ES-I3 (cell line): ENCODE data around the gene CFD.
"Not testable (repeated sequence)": the region's sequence is repeated elsewhere in the genome, so short reads cannot be mapped to it uniquely, and the experiment has no call there.

ENCODE experiments used
- H3K36me3 ChIP-seq: 2 replicates; pipeline ENCODE4 v1.6.1; 2013; ENCODE audit warnings: mild to moderate bottlenecking, low read length, control low read depth, moderate library complexity; ENCODE audit not compliant: insufficient read depth
- H3K4me1 ChIP-seq: 2 replicates; pipeline ENCODE4 v1.6.1; 2013; ENCODE audit warnings: mild to moderate bottlenecking, control low read depth, low read length; ENCODE audit not compliant: insufficient read depth
- H3K9ac ChIP-seq: 2 replicates; pipeline ENCODE4 v1.6.1; 2013; ENCODE audit warnings: low read depth, mild to moderate bottlenecking, low read length, moderate library complexity
- H3K9me3 ChIP-seq: 2 replicates; pipeline ENCODE4 v1.6.1; 2013; ENCODE audit warnings: mild to moderate bottlenecking, low read length, moderate library complexity; ENCODE audit not compliant: control insufficient read depth, insufficient read depth

Gene CFD

DNA sequence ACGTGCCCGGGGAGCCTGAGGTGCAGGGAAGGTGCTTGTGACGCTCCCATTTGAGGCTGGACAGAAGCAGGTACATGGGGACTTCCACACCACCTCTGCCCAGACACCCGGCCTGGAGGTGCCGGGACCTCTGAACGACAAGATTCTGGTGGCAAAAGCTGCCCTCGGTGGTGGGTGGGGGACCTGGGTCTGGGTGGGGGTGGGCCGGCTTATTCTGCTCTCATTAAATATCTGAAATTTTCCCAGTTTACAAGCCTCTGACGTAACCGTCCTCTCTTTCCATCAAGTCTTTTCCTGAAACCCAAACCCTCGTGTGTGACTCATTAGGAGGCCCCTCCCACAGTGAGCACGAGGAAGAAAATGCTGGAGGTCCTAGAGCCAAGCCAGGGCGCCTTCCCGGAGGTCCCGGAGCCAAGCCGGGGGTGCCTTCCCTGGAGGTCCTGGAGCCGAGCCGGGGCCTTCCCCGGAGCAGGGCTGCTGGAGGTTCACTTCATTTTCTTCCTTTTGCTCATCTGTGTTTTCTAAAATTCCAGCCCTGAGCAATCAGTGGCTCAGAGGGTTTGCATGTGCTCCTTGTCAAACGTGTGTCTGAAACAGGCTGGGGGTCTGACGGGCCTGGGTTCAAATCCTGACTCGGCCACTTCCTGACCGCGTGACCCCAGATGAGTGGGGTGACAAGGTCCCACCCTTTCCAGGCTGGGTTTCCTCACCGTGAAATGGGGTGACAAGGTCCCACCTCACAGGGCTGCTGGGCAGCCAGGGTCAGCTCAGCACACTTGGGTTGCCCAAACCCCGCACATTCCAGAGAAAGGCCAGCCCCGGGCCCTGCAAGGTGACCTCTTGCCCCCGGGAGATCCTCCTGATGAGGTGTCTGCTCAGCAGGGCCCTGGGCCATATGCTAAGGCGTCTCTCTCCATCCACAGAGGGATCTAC lies 10.0 kb downstream of the CFD start:
- no peaks in the 10 kb centered on the region for H3K36me3 ChIP-seq
- H3K4me1 ChIP-seq: peaks cover 9% of the 10 kb centered on the region
- H3K9me3 ChIP-seq: no peaks in the 10 kb centered on the region
- H3K9ac ChIP-seq: no peak overlapping the region

DNA sequence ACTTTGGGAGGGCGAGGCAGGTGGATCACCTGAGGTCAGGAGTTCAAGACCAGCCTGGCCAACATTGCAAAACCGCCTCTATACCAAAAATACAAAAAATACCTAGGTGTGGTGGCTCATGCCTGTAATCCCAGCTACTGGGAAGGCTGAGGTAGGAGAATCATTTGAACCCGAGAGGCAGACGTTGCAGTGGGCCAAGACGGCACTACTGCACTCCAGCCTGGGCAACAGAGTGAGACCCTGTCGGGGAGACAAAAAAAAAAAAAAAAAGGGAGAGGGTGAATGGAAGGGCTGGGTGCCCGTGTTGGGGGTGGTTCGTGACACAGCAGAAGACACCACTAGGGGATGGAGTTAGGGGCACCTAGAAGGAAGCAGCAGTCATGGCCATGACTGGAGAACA lies 10.8 kb downstream of the CFD start:
- H3K9ac ChIP-seq: no peak overlapping the region
- peaks cover 9% of the 10 kb centered on the region for H3K4me1 ChIP-seq
- H3K36me3 ChIP-seq: no peaks in the 10 kb centered on the region
- H3K9me3 ChIP-seq: no peaks in the 10 kb centered on the region

DNA sequence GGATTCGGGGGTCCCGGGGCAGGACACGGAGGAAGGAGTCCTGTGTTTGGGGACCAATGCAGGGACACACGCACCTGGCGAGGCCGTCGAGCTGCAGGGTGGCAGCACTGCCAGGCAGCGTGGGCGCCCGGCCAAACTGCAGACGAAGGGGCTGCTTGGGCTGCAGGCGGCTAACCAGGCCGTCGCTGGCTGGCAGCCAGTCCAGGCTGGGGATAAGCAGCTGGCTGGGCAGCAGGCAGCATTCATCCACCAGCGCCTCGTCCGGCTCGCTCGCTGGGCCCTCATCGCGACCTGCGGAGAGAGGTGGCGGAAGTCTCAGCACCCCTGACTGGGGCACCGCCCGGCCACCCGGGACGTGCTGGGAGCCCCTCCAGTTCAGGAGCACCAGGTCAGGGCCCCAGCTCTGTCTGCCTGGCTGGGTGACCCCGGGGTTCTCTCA lies 11.5 kb downstream of the CFD start:
- Histone ChIP-seq H3K9ac (no peak overlapping the region), H3K36me3 (no peaks in the 10 kb centered on the region), H3K9me3 (no peaks in the 10 kb centered on the region), H3K4me1 (peaks cover 9% of the 10 kb centered on the region)

DNA sequence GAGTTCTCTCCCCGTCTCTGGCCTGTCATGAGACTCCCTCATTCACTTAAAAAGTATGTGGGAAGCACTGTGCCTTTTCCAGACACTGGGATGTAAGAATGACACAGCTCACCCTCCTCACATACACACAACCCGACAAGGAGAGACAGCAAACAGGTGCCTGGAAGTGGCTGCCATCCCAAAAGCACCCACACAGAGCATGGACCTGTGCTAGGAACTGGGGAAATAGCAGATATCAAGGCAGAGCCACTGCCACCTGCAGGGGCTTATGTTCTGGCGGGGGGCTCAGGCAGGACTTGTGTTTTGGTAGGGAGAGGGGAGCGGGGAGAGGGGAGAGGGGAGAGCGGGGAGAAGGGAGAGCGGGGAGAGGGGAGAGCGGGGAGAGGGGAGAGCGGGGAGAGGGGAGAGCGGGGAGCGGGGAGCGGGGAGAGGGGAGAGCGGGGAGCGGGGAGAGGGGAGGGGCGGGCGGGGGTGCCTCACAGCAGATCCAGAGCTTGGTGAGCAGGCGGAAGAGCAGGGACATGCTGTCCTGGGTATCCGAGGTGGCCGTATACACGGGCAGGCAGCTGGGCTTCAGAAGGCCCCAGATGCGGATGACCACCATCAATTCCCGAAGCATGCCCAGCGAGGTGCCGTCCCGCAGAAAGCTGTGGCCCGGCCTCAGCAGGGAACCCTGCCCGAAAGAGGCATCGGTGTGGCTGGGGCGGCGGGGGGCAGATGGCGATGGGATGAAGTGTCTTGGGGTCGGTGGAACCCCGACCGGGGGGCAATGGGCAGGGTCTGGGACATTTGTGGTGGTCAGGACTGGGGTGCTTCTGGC lies 12.2 kb downstream of the CFD start:
- H3K9ac ChIP-seq: no peak overlapping the region
- no peaks in the 10 kb centered on the region for H3K36me3 ChIP-seq
- H3K9me3 ChIP-seq: no peaks in the 10 kb centered on the region
- H3K4me1 ChIP-seq: peaks cover 9% of the 10 kb centered on the region

- Histone ChIP-seq H3K4me1 (peaks cover 7% of the 10 kb centered on the region), H3K9ac (no peak overlapping the region), H3K36me3 (no peaks in the 10 kb centered on the region), H3K9me3 (no peaks in the 10 kb centered on the region)
These were observed 12.9 kb downstream of the CFD start for GRCh38 chr19:872266-872951.

GRCh38 chr19:873084-873483 lies 13.6 kb downstream of the CFD start:
- Histone ChIP-seq H3K9me3 (no peaks in the 10 kb centered on the region), H3K4me1 (peaks cover 4% of the 10 kb centered on the region; the same call in 1 of the 2 replicates), H3K9ac (no peak overlapping the region), H3K36me3 (no peaks in the 10 kb centered on the region)

DNA sequence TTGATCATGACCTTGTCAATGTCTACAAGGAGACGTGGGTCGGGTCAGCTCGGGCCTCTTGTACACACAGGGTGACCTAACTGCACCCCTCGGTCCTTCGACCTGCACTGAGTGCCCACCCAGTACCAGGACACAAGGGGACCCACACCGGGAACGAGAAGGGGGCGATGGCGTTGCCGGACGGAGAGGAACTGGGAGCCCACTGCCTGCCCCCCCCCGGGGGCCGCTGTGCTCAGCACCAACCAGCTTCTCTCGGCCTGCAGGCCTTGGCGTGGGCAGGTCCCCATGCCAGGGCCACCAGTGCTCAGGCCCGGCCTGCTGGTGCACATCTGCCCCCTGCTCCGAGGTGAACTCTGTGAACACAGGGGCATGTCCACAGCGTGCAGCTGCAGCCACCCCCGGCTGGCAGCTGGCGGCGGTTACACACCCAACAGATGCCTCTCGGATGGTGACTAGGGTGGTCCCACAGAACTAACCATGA lies 14.1 kb downstream of the CFD start:
- Histone ChIP-seq H3K4me1 (peaks cover 4% of the 10 kb centered on the region; the same call in 1 of the 2 replicates), H3K9me3 (no peaks in the 10 kb centered on the region), H3K36me3 (no peaks in the 10 kb centered on the region), H3K9ac (no peak overlapping the region)

DNA sequence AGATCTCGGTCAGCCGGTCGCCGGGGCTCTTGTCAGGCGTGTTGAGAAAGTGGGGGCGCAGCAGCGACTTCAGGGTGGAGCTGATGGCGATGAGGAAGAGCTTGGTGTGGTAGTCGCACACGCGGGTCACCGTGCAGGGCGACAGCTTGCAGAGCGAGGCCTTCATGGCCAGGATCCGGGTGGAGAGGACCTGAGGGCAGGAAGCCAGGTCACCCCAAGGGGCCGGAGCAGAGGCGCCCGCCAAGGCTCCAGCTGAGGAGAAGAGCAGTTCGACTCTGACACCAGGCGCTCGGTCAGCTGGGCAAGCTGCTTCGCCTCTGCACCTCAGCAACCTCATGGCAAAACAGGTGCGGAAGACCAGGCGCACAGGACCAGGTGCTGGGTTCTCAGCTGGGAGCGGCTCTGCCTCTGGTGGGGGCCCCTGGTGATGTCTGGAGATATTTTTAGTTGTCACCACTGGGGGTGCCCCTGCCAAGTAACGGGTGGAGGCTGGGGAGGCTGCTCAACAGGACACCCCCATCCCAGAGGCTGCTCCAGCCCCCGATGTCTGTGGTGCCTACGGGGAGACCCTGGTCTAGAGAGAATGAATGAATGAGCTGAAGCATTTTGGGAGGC lies 15.9 kb downstream of the CFD start:
- Histone ChIP-seq H3K36me3 (no peaks in the 10 kb centered on the region), H3K9ac (no peak overlapping the region), H3K4me1 (no peaks in the 10 kb centered on the region; the same call in 1 of the 2 replicates), H3K9me3 (no peaks in the 10 kb centered on the region)

- H3K9me3 ChIP-seq: no peaks in the 10 kb centered on the region
- no peak overlapping the region for H3K9ac ChIP-seq
- H3K36me3 ChIP-seq: no peaks in the 10 kb centered on the region
- H3K4me1 ChIP-seq: no peaks in the 10 kb centered on the region; the same call in 1 of the 2 replicates
These were observed 16.6 kb downstream of the CFD start for GRCh38 chr19:876089-876488.

DNA sequence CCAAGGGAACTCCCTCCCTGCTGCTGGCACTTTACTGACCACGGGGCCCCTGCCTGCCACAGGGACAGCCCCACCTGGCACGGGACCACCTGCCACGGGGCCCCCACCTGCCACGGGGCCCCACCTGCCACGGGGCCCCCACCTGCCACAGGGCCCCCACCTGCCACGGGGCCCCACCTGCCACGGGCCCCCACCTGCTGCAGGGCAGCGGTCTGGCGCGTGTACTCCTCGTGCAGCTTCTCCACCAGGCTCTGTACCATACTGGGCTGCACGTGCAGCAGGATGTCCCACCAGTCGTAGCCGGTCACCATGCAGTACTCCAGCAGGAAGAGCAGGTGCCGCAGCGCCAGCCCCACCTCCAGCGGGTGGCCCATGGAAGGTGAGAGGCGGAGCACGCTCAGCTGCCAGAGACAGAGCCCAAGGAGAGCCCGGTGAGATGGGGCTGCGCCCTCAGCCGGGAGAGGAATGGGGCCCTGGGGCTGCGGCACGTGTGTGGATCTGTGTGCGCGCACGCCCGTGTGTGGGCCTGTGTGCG lies 17.4 kb downstream of the CFD start:
- Histone ChIP-seq H3K4me1 (no peaks in the 10 kb centered on the region; the same call in 1 of the 2 replicates), H3K9me3 (no peaks in the 10 kb centered on the region), H3K36me3 (no peaks in the 10 kb centered on the region), H3K9ac (no peak overlapping the region)

DNA sequence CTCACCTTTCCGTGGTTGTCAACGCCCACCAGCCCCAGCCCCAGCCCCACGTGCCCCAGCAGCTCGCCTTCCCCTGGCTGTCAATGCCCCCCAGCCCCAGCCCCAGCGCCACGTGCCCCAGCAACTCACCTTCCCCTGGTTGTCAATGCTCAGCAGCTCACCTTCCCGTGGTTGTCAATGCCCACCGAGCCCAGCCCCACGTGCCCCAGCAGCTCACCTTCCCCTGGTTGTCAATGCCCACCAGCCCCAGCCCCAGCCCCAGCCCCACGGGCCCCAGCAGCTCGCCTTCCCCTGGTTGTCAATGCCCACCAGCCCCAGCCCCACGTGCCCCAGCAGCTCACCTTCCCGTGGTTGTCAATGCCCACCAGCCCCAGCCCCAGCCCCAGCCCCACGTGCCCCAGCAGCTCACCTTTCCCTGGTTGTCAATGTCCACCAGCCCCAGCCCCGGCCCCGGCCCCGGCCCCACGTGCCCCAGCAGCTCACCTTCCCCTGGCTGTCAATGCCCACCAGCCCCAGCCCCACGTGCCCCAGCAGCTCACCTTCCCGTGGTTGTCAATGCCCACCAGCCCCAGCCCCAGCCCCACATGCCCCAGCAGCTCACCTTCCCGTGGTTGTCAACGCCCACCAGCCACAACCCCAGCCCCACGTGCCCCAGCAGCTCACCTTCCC lies 18.7 kb downstream of the CFD start:
- H3K9me3 ChIP-seq, H3K9ac ChIP-seq, H3K36me3 ChIP-seq, H3K4me1 ChIP-seq: not testable (repeated sequence)

- H3K4me1 ChIP-seq, H3K36me3 ChIP-seq, H3K9me3 ChIP-seq, H3K9ac ChIP-seq: not testable (repeated sequence)
These were observed 19.5 kb downstream of the CFD start for GRCh38 chr19:878751-879561.
